HL-60/S4 treated with retinoic acid at 250 ng/mL for 4 days and 3 days (cell line): ENCODE measurements around the gene FUZ.

Experiments used
- in situ Hi-C: fragments of 300-500 bp; cut with MboI; formaldehyde crosslinking; loops from 2 replicates; pipeline ENCODE4 v1.7.0; 2022; ENCODE audit warnings: low sequenced_read_pairs

Gene FUZ

DNA sequence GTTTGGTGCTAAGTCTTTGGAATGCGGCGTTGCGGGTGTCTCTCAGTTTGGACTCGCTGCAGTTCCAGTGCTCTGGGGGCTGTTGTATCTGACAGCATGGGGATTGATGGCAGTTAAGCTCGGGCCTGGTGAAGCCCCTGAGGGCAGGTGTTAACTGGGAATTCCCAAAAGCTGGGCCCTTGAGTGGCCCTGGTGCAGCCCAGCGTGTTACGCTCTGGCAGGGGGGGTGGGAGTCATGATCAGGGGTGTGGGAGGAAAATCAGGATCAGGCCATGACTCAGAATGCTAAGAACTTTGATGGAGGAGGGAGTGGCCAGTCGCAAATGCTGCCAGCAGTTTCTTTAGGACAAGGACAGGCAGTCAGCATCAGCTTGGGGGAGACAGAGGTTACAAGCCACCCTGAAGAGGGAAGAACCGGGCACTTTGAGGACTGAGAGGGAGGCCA is 26.7 kb downstream of the FUZ start:
- in situ Hi-C loops = no loop called here

DNA sequence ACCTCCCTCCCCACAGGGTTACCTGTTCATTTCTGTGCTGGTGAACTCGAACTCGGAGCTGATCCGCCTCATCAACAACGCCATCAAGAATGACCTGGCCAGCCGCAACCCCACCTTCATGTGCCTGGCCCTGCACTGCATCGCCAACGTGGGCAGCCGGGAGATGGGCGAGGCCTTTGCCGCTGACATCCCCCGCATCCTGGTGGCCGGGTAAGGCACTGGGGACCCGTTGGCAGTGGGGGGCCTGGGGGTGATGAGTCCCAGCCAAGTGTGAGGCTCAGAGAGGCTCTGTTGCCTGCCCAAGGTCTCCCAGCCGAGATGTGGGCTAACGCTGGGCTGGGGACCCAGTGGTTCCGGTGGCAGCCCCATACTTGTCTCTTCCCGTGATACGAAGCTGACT is 30.6 kb downstream of the FUZ start:
- in situ Hi-C loops = no loop called here

DNA sequence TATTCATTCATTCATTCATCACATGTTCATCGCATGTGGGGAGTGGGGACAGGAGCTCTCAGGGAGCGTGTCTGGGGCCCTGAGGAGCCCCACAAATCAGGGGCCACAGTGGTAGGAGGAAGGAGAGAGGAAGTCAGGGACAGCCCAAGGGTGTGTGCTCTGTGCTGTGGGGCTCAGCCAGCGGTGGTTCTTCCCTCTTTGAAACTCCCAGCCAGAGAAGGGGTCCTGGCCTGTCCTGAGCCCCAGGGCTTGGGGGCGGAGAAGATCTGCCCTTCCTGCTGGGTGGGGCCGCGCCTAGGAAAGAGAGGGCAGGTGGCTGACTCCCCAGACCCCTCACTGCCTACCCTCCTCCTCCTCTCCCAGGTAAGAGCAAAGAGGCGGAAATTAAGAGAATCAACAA is 31.7 kb downstream of the FUZ start:
- in situ Hi-C loops = no loop called here

DNA sequence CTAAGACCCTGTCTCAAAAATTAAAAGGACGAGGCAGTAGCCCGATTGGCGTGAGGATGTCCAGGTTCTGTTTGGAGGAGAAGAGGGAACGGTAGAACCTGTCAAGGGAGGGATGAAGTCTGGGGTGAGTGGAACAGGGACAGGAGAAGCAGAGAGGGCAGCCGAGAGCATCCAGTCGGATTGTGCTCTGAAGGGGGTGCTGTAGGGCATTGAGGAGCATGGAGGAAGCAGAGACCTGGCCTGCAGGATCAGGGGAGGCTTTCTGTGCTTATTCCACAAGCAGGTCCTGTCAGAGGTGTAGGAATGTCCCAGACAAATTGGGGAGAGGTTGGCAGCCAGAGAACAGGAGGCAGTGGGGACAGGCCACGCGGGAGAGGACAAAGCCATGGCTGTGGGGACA is 32.2 kb downstream of the FUZ start:
- in situ Hi-C loops = no loop called here

DNA sequence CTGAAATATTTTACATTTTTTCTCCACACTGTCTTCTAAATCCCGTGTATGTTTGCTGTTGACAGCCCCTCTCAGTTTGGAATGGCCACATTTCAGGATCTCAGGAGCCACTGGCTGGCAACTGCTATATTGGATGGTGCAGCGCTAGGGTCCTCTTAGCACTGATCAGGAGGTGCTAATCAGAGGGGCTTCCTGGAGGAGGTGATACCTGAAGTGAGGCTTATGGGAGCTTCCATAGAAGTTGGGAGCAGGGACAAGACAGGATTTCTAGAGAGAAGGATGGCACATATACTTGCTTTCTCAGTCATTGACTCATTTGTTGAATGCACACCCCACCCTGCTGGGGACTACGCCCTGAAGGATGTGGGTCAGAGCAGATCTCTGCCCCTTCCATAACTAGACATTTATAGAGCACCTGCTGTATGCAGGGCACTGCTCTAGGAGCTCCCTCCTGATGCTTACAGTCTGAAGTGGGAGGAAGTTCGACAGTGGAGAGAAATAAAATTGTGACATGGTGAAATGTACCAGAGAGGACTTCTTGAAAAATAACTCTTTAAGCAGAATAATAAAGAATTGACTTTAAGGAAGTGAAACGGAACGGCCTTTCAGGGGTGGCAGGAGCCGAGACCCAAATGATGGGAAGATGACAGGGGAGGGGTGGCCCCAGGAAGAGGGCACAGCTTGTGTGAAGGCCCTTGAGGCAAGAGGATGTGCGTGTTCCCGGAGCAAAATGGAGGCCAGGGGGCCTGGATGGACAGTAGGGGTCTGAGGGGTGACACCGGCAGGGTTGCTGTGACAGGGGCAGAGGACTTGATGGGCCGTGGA is 33.1 kb downstream of the FUZ start:
- in situ Hi-C loops = no loop called here

DNA sequence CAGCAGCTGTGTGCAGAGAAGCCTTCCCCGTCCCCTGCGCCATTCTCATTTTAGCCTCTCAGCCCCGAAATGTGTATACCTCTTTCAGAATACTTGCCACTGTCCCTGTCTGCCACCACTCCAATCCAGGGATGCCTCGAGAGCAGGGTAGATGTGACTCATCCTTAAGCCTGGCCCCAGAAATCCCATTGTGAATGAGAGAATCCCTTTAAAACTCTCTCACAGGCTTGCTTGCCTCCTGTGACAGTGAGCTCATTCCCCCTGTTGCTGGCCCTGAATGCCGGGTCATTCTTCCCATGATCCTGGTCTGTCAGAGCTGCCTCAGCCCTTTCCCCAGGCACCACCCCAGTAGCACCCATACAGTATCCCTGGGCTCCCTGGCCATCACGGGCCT is 36.7 kb downstream of the FUZ start:
- in situ Hi-C loops = no loop called here

DNA sequence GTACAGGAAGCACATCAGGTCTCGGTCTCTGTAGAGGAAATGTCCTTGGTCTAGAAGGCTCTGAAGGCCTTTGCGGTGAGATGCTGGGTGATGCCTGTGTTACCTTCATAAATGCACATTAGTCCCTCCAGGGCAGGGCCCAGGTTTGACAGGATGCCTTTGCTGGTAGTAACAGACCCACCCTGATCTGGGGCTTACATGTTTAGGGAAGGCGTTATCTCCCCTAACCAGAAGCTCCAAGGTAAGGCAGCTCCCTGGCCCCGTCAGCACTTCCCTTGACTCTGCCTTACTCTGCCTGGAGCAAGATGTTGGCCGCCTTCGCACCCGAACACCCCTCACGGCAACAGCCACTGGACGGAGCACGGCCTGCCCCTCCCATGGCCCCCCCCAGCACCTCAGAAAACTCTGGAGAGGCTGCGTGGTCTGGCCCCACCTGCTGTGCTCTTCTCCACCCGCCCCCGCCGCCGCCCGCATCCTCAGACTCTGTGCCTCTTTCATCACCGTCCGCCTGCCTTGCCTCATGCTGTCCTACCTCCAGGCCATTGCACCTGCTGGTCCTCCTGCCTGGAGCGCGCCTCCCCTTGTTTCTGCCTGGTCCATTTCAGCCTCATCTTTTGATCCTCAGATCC is 37.2 kb downstream of the FUZ start:
- in situ Hi-C loops = no loop called here

DNA sequence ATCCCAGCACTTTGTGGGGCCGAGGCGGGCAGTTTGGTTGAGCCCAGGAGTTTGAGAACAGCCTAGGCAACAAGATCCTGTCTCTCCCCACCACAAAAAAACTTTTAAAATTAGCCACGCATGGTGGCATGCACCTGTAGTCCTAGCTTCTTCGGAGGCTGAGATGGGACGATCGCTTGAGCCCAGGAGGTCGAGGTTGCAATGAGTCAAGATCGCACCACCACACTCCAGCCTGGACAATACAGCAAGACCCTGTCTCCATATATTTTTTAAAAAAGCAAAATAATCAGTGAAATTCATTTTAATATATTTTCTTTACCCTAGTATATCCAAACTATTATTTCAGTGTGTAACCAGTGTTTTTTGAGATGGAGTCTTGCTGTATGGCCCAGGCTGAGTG is 38.1 kb downstream of the FUZ start:
- in situ Hi-C loops = no loop called here

DNA sequence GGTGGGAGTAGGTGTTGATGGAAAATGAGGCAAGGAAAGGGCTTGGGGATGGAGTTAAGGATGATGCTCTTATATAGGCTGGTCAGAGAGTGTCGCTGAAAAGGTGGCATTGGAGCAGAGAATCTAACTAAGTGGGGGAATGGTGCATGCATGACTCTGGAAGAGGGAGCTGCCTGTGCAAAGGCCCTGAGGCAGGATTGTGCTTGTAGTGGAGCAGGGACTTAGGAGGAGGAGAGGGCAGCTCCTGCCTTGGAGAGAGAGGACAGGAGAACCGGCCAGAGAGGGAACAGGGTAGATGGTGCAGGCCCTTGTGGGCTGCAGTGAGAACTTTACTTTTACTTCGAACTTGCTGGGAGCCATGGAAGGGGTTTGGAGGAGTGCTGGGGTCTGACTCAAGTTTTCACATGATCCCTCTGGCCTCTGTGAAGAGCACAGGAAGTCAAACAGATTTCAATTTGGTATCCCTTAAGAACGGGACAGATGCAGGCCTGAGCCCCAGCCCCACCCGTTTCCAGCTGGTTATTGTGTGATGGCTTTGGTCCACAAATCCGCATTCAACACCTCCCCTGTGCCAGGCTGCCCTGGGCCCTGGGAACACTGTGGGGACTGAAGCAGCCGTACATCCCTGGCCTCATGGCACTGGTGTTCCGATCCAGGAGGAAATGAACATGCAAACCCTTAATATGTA is 39.3 kb downstream of the FUZ start:
- in situ Hi-C loops = no loop called here

DNA sequence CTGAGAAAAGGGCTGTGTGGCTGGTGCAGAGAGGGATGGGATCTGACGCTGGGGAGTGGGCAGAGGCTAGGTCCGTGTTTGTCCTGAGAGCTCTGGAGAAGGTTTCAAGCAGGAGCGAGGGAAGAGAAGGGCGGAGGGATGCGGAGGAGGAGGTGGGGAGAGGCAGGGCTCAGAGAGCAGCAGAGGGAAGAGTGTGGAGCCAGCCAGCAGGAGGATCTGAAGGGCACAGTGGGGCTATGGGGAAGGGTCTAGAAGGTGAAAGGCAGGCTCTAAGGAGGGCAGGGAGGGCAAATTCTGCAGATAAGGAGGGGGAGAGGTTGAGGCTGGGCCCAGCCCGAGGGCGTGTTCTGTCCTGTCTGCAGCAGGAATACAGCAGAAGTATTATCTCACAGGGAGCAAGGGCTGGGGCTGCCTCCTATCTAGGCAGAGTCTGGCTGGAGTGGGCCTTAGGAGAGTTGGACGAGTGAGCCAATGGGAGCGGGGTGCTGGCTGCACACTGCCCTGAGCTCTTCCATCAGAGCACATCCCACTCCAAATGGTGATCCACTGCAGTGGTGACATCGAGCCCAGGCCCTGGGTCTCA is 40.2 kb downstream of the FUZ start:
- in situ Hi-C loops = no loop called here

DNA sequence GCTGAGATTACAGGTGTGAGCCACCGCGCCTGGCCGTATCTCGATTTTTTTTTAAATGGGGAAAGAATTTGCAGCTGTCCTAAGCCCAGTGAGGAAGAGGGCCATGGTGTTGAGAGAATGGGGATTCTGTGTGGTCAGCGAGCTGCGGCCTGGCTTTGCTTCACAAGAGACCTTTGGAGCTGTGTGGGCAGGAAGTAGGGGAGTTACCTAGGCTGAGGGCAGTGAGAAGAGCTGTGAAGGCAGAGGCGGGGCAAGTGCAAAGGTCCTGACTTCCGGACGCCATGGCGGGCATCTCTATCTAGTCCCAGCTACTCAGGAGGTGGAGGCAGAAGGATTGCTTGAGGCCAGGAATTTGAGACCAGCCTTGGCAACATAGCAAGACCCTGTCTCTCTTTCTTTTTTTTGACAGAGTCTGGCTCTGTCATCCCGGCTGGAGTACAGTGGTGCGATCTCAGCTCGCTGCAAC is 41.4 kb downstream of the FUZ start:
- in situ Hi-C loops = no loop called here

DNA sequence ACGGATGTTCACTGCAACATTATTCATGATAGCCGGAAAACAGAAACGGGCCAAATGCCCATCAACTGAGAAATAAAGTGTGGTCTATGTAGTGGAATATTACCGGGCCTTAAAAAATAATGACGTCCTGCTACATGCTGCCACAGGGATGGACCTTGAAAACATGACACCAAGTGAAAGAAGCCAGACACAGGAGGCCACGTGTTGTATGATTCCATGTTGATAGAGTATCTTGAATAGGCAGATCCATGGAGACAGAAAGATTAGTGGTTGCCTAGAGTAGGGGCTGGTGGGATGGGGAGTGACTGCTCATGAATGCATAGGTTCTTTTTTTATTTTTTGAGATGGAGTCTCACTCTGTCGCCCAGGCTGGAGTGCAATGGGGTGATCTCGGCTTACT is 42.6 kb downstream of the FUZ start:
- in situ Hi-C loops = no loop called here

DNA sequence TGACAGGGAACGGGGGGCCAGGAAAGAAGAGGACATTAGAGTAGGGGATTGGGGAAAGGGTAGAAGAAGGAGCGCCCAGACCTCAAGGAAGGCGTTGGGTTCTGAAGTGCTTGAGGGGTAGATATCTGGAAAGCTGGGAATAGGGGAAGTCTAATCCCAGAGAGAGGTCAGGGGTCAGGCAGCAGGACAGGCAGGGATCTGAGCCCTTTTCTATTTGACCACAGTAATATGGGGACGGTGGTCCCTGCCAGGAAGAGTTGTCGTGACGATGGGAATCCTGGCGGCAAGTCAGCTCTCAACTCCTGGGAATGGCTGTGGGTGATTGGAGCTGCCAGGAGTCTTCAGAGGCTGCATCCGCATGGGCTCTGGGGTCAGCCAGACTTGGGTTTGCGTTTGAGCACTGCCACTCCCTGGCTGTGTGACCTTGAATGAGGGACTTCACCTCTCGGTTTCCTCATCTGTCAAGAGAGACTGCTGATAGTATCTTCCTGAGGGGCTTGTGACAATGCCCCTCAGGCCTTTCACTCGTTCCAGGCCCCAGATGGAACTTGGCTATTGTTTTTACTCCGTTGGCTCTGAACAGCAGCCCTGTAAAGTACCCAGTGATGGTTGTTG is 45.0 kb downstream of the FUZ start:
- in situ Hi-C loops = no loop called here

DNA sequence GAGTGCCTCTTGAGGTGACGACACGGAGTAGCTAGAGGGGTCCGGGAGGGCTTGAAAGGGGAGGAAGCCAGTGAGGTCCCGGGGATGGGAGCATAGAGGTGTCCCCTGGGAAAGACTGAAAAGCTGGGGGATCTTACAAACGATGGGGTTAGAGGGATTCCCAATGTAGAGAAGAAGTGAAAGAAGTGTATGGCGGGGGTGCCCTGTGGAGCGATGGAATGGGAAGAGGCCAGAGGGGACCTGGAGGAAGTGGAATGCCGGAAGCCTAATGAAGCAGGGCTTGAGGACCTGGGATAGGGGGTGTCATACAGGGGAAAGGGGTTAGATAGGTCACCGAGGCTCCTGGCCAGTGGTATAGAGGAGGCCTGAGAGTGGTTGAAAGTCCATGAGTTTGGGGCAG is 45.7 kb downstream of the FUZ start:
- in situ Hi-C loops = no loop called here

DNA sequence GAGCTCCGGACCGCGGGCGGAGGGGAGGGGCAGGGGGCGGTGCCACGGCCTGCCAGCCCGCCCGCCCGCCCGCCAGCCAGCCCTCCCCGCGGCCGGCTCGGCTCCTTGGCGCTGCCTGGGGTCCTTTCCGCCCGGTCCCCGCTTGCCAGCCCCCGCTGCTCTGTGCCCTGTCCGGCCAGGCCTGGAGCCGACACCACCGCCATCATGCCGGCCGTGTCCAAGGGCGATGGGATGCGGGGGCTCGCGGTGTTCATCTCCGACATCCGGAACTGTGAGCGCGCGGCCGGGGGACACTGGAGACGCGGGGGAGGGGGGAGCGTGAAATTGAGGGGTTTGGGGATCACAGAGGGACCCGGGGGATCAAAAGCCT is 46.2 kb downstream of the FUZ start, which contains the start of gene AP2A1:
AP2A1 (plus strand) TSS at position 72 of the 370 bp plus-strand sequence; CDS start at position 205, 133 bp downstream.
- in situ Hi-C loops = no loop called here

DNA sequence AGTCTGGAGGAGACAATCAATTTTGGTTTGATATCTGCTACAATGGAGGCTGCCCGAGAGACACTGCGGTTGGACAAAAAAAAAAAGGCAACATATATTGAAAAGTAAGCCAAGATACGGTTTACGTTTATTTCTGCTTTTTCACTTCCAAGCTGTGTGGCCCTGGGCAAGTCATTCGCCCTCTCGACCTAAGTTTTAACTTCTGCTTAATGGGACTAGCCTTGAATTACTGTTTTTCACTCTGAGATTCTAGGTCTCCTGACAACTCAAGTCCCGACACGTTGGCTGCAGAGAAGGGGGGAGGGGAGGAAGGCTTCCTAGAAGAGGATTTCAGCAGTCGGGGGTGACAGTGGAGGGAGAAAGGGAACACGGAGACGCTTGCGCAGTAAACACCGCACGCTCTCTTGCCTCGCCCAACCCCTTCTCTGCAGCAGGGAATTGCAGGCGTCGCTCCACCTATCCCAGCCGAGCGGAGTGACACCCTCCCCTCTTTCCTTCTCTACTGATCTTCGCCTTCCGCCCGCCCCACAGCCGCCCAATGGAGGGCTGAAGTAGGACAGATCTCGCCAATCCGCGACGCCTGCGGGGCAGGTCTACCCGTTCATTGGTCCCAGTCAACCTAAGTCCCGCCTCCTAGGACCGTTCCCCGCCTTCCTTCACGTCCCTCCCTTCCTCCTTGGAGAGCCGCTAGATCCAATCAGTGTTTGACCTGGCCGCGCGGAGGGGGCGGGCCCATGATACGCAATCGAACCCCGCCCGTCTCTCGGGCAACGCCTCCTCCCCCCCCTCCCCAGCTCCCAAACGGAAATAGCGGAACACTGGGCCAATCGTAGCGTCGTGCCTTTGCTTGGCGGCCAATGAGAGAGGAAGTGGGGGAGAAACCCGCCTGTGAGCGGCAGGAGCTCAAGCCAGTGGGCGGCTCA is 46.8 kb downstream of the FUZ start:
- in situ Hi-C loops = no loop called here

DNA sequence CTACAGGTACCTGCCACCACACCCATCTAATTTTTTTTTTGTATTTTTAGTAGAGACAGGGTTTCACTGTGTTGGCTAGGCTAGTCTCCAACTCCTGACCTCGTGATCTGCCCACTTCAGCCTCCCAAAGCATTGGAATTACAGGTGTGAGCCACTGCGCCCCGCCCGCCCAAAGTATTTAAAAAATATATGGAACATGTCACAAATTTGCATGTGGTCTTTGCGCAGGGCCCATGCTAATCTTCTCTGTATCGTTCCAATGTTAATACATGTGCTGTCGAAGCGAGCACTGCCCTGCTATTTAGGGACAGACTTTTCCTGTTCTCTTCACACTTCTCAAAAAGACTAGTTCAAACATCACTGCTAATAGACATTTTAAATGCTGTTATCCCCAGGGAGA is 48.8 kb downstream of the FUZ start:
- in situ Hi-C loops = no loop called here

DNA sequence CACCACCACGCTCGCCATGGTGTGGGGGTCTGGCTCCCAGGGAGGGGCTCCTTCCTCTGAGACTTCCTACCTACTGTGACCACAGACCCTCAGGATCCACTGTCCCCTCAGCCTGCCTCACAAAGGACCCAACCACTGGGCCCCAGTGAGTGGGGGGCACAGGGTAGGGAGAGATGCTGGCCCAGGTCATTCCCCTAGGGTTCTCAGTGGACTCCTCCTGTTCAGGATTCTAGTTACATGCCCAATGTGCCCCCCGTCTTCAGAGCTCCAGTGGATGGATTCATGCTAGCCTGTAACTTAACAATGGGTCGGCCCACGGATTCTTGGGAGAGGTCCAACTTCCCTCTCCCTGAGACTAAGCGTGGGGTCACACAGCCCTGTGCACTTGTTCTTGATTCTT is 49.9 kb downstream of the FUZ start, which contains the start of gene TSKS:
TSKS (minus strand) TSS at position 77 of the 400 bp plus-strand sequence; CDS start at position 18, 59 bp downstream.
- in situ Hi-C loops = no loop called here

DNA sequence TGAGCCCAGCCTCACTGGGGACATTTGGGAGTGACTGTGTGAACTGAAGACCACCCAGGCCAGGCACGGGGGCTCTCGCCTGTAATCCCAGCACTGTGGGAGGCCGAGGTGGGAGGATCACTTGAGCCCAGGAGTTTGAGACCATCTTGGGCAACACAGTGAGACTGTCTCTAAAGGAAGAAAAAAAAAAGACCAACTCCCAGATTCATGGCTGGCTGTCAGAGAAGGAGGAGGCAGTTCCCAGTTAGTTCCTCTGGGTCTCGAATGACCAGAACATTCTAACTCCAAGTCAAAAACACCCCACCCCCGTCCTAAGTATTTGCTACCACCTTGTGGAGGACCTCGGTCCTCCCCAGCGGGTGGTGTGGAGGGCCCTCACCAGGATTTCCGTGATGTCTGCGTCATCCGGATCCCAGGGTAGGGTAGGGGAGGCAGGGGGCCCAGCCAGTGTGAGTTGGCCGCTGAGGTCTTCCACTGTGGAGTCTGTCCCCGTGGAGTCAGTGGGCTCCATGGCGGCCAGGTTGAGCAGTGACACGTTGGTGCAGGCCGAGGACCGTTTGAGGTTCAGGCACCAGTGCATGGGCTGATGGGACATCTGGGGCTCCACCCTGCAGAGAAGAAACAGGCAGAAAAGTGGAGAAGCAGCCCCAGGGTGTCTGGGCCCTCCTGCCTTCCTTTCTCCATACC is 51.3 kb downstream of the FUZ start:
- in situ Hi-C loops = no loop called here
